K562 (cell line): ENCODE data around the gene ERCC1. TPM values are rescaled to one million over a fixed set of nuclear protein-coding genes. Genes with fewer than 3 reads are reported as not detected.
A peak's percentile ranks its signal among the peaks of the same experiment; 100 is the strongest.

ENCODE experiments used
- ARID4B ChIP-seq: sonication (generic); formaldehyde crosslinking; IDR thresholded peaks from 2 replicates; pipeline ENCODE4 v1.8.0; 2022; ENCODE audit warnings: mild to moderate bottlenecking, missing genetic modification reagents
- BRD4 ChIP-seq: fragments of 200-600 bp; sonication (generic); IDR thresholded peaks from 2 replicates; pipeline ENCODE4 v1.6.1; 2017; ENCODE audit warnings: inconsistent platforms
- CREB5 ChIP-seq: fragments of 250-450 bp; sonication (Bioruptor Pico); IDR thresholded peaks from 2 replicates; pipeline ENCODE4 v1.5.0; 2020; ENCODE audit warnings: mild to moderate bottlenecking
- CSDE1 ChIP-seq, 2 experiments: fragments of 450-650 bp; IDR thresholded peaks; 2 replicates each; pipeline ENCODE4 v1.6.1; 2016; ENCODE audit warnings: mild to moderate bottlenecking in 1 of 2
- DNMT1 ChIP-seq: fragments of 450-650 bp; IDR thresholded peaks from 2 replicates; pipeline ENCODE4 v1.6.1; 2016; ENCODE audit warnings: antibody characterized with exemption, mild to moderate bottlenecking
- E2F6 ChIP-seq, 2 experiments: IDR thresholded peaks; 2 replicates each; pipeline ENCODE4 v1.6.1; 2011; ENCODE audit warnings: borderline replicate concordance in 1 of 2, control low read depth in 1 of 2, low read depth in 1 of 2, low read length in 1 of 2, mild to moderate bottlenecking in 1 of 2, mixed read lengths in 1 of 2, moderate library complexity in 1 of 2; ENCODE audit not compliant: insufficient read depth in 1 of 2, insufficient read length in 1 of 2, poor library complexity in 1 of 2, severe bottlenecking in 1 of 2; ENCODE audit errors: extremely low read depth in 1 of 2
- ERF ChIP-seq: fragments of 450-650 bp; formaldehyde crosslinking; IDR thresholded peaks from 2 replicates; pipeline ENCODE4 v1.4.0; 2020; ENCODE audit warnings: mild to moderate bottlenecking, mixed read lengths
- ETV1 ChIP-seq: fragments of 450-650 bp; conservative IDR thresholded peaks from 2 replicates; pipeline ENCODE4 v1.6.1; 2016; ENCODE audit warnings: missing genetic modification characterization, control low read depth, low read depth, missing compliant biosample characterization
- HDGF ChIP-seq: fragments of 450-650 bp; IDR thresholded peaks from 2 replicates; pipeline ENCODE4 v1.6.1; 2016
- KLF6 ChIP-seq: fragments of 250-450 bp; sonication (Bioruptor Pico); IDR thresholded peaks from 2 replicates; pipeline ENCODE4 v1.4.0; 2020; ENCODE audit warnings: mild to moderate bottlenecking, moderate library complexity, borderline replicate concordance
- MCM7 ChIP-seq, 2 experiments: fragments of 450-650 bp; IDR thresholded peaks; 2 replicates each; pipeline ENCODE4 v1.6.1; 2016 to 2018
- SREBF2 ChIP-seq: sonication (generic); formaldehyde crosslinking; IDR thresholded peaks from 2 replicates; pipeline ENCODE4 v1.4.0; 2020; ENCODE audit warnings: mild to moderate bottlenecking, missing genetic modification reagents
- ZFX ChIP-seq: sonication (generic); formaldehyde crosslinking; IDR thresholded peaks from 2 replicates; pipeline ENCODE4 v1.8.0; 2022; ENCODE audit warnings: mild to moderate bottlenecking, missing genetic modification reagents, moderate library complexity
- ZNF507 ChIP-seq: conservative IDR thresholded peaks from 2 replicates; pipeline ENCODE4 v1.6.1; 2017; ENCODE audit warnings: missing genetic modification characterization, missing compliant biosample characterization
- ZNF589 ChIP-seq: fragments of 200-800 bp; sonication (Bioruptor generic); IDR thresholded peaks from 2 replicates; pipeline ENCODE4 v1.6.1; 2016; ENCODE audit warnings: low read depth, missing genetic modification characterization, missing compliant biosample characterization
- polyA plus RNA-seq, 8 experiments: library from polyadenylated mRNA; depleted of rRNA in 4 of 8; stranded (reverse) in 5 of 8; unstranded in 3 of 8; fragments of >200 nt; fragmentation: Nextera tagmentation in 2 of 8; fragmentation: Illumina TruSeq in 1 of 8; extraction: Ambion mirVana in 2 of 8; extraction: Trizol in 1 of 8; gene quantifications; 2 replicates each; pipeline versions ENCODE4 v1.2.1 to v1.2.3, GENCODE V29; 2011 to 2014; ENCODE audit warnings: inconsistent platforms in 1 of 8, missing spikeins in 1 of 8
- total RNA-seq, 7 experiments: library from RNA; depleted of rRNA in 6 of 7; stranded (reverse); fragments of >200 nt in 6 of 7; fragmentation: Illumina TruSeq in 2 of 7; extraction: Trizol in 2 of 7; gene quantifications; 2 replicates each; pipeline versions ENCODE4 v1.2.1 to v1.2.3, GENCODE V29; 2011 to 2021; ENCODE audit warnings: low replicate concordance in 1 of 7

The ERCC1 gene
- total and polyA plus RNA-seq, 9 of the 15 experiments (the other 6 are each of a cell fraction or from before 2014, with no cell fraction given) = 9.3 to 92.6 (median 60.0) TPM

GRCh38 chr19:45442408-45442777 lies 18.7 kb upstream of the ERCC1 start (continued):
- no peak for TF ChIP-seq KLF6 (CRISPR knock-in tag)
- TF ChIP-seq ERF (CRISPR knock-in tag) = no peak
- TF ChIP-seq DNMT1 = no peak
- TF ChIP-seq ETV1 (tag) = 0 out of 2 replicates have a peak, but pooled peaks have one; percentile 26
- TF ChIP-seq BRD4 = peak; percentile 38; the same call in 1 of the 2 replicates
- TF ChIP-seq CREB5 (CRISPR knock-in tag) = no peak
- TF ChIP-seq ZNF589 (CRISPR knock-in tag) = no peak
- TF ChIP-seq ZNF507 = no peak
- TF ChIP-seq ARID4B = no peak
- peak; percentile 97 for TF ChIP-seq HDGF
- no peak for TF ChIP-seq E2F6 (IDR thresholded peaks at IDR 0.05; ENCODE audit: borderline replicate concordance in 1 of 2, extremely low read depth in 1 of 2, insufficient read depth in 1 of 2, insufficient read length in 1 of 2, low read depth in 1 of 2, low read length in 1 of 2, poor library complexity in 1 of 2, severe bottlenecking in 1 of 2)
- TF ChIP-seq ZFX = no peak
- no peak for TF ChIP-seq MCM7 (IDR thresholded peaks at IDR 0.05)
- TF ChIP-seq CSDE1 (IDR thresholded peaks at IDR 0.05) = no peak
- no peak for TF ChIP-seq SREBF2 (CRISPR knock-in tag)
